AG08396 (cell line): Measurements from ENCODE around the gene THOC5.
"Not testable (repeated sequence)": the region's sequence is repeated elsewhere in the genome, so short reads cannot be mapped to it uniquely, and the experiment has no call there.

ENCODE experiments used
- DNase-seq: peaks from one replicate; pipeline ENCODE4 v3.0.0; 2012; ENCODE audit warnings: low spot score, mixed read lengths

THOC5 gene

DNA sequence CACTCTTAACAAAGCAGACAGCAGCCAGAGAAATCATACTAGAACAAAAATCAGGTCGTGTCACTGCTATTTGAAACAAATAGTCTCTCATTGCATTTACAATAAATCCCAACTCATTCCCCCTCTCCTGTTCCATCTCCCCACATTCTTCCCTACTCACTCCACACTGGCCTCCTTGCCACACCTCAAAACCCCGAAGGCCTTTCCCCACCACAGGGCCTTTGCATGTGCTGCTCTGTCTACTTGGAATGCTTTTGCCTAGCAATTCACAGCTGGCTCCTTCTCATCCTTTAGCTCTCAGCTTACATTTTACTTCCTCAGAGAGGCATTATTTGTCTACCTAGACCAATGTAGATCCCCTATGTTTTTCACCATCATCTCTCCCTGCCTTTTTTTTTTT, 6.3 kb upstream of the THOC5 start:
- no peak for DNase-seq

GRCh38 chr22:29559030-29559429, 5.5 kb upstream of the THOC5 start:
- DNase-seq = no peak

- DNase-seq = peak; percentile 44
Observed at GRCh38 chr22:29555065-29555644, 1.6 kb upstream of the THOC5 start.

DNA sequence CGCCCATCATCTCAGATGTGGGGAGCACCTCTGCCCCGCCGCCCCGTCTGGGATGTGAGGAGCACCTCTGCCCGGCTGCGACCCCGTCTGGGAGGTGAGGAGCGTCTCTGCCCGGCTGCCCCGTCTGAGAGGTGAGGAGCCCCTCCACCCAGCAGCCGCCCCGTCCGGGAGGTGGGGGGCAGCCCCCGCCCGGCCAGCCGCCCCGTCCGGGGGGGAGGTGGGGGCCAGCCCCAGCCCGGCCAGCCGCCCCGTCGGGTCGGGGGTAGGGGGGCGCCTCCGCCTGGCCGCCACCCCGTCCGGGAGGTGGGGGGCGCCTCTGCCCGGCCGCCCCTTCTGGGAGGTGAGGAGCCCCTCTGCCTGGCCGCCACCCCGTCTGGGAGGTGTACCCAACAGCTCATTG, 1.2 kb downstream of the THOC5 start:
- DNase-seq = not testable (repeated sequence)

GRCh38 chr22:29550005-29550404, 3.6 kb downstream of the THOC5 start:
- DNase-seq = no peak

DNA sequence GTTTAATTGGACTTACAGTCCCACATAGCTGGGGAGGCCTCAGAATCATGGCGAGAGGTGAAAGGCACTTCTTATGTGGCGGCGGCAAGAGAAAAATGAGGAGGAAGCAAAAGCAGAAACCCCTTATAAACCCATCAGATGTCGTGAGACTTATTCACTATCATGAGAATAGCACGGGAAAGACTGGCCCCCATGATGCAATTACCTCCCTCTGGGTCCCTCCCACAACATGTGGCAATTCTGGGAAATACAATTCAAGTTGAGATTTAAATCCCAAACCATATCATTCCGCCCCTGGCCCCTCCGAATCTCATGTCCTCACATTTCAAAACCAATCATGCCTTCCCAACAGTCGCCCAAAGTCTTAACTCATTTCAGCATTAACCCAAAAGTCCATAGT, 8.5 kb downstream of the THOC5 start:
- DNase-seq = not testable (repeated sequence)

DNA sequence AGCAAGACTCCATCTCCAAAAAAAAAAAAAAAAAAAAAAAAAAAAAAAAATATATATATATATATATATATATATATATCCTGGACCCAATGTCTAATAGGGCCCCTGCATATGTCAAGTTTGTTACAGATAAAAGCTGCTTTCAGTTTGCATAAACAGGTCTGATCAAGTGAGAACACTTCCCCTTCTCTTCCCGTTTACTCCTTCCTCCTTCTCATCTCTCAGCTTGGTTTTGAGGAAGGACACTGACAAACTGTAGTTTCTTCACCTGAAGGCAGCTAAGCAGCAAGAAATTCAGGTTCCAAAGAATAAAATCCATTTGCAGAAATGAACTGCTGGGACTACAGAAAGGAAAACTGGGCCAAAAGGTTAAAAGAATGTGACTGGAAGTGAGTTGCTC, 11.7 kb downstream of the THOC5 start:
- DNase-seq = no peak

- no peak for DNase-seq
Observed at GRCh38 chr22:29539105-29539504, 14.5 kb downstream of the THOC5 start.

DNA sequence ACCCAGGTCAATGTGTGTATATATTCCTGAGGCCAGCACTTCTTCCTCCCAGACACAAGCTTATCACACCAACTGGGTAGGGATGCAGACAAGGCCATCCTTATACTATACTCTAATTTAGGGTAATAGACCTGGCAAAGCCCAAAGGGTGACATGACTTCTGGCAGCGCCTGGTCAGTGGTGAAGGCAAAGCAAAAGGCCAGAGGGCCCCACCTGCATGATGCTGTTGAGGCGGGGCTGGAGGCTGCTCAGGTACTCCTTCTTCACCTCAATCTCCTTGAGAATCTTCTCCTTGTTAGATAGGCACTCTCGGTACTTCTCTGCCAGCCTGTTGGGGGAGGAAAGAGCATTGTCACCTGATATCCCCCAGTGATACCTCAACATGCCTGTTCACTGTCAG, 17.1 kb downstream of the THOC5 start:
- no peak for DNase-seq

GRCh38 chr22:29531419-29531818, 22.1 kb downstream of the THOC5 start:
- DNase-seq = no peak

GRCh38 chr22:29530716-29531115, 22.8 kb downstream of the THOC5 start:
- DNase-seq = no peak

DNA sequence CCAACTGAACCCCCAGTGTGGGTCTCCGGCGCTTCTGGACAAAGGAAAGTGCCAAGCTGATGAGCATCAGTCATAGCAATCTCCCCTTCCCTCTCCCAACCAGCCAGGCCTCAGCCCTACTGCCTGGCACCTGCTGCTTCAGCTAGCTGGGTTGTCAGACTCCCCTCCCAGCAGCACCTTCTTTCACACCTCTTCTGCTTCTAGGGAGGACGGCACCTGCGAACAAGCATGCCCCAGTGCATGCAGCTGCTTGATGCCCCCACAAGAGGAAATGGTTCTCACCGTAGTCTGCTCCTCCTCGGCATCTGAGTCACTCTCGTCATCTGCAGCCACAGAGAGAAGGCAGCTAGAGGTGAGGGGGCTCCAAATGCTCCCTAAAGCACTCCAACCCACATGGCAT, 25.4 kb downstream of the THOC5 start:
- no peak for DNase-seq

- peak; percentile 33 for DNase-seq
Observed at GRCh38 chr22:29524442-29525191, 28.9 kb downstream of the THOC5 start.

GRCh38 chr22:29523761-29524160, 29.8 kb downstream of the THOC5 start:
- DNase-seq = no peak

DNA sequence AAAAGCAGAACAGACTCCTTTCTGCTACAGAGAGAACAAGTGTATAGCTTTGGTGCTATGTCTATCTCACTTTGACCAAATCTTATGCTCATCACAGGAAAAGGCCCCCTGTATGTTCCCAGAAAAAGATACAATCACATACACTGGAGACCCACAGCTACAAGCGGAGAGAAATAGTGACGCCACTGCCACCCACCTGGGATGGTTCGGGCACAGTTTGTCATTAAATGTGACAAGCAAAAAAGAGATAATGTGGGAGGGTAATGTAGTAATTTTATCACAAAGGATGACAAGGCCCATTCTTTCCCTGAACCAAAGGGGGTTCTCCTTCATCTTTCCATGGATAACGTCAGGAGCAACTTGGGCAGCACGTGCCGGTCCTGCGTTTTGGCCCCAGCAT, 32.0 kb downstream of the THOC5 start:
- DNase-seq = no peak

GRCh38 chr22:29520851-29521250, 32.7 kb downstream of the THOC5 start:
- DNase-seq = peak; percentile 66

DNA sequence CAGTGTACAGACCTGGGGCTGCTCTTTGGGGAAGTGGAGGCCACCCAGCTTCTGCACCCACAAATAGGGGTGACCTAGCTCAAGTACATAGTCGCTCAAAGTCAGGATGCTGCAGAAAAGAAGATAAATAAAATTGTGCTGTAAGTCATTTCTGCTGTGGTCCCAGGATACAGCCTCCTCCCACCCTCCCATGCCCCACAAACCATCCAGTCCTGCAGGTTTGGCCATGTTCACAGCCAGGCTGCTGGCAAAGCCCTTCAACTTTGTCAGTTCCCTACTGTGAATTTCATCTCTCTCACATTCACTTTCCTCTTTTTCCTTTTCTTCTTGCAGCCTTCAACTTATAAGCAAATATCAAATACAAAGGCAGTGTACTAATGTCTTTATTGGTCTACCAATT, 33.6 kb downstream of the THOC5 start:
- DNase-seq = no peak

- DNase-seq = no peak
Observed at GRCh38 chr22:29518427-29518826, 35.1 kb downstream of the THOC5 start.

GRCh38 chr22:29517215-29517908, 36.2 kb downstream of the THOC5 start:
- DNase-seq = no peak

- no peak for DNase-seq
Observed at GRCh38 chr22:29512031-29512430, 41.5 kb downstream of the THOC5 start.

- no peak for DNase-seq
Observed at GRCh38 chr22:29511126-29511862, 42.3 kb downstream of the THOC5 start.

DNA sequence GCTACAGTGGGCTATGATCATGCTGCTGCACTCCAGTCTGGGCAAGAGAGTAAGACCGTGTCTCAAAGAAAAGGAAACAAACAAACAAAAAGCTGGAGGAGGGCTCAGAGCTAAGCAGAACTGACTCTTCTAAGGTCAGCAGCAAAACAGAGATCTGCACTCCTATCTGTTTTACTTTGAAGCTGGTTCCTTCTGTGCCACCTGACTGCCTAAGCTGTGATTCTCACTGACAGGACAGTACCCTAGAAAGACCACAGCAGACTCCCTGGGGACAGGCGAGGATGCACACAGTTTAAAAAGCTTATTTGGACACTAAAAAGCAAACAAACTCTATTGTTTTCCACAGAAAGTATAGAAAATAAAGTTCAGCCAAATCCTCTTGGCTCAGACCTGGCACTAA, 43.0 kb downstream of the THOC5 start:
- no peak for DNase-seq

- DNase-seq = no peak
Observed at GRCh38 chr22:29509815-29510214, 43.7 kb downstream of the THOC5 start.
